OCI-LY1 (cell line): ENCODE data around the gene DPH3.
A peak's percentile ranks its signal among the peaks of the same experiment; 100 is the strongest.
"Not testable (repeated sequence)": the region's sequence is repeated elsewhere in the genome, so short reads cannot be mapped to it uniquely, and the experiment has no call there.

Experiments used
- H2AFZ ChIP-seq: fragments of 200-600 bp; sonication (generic), shearing (Covaris generic); 2 replicates; pipeline ENCODE4 v1.6.0; 2014; ENCODE audit warnings: antibody characterized with exemption, mild to moderate bottlenecking, low read length
- H3F3A ChIP-seq: fragments of 200-600 bp; sonication (generic), shearing (Covaris generic); 2 replicates; pipeline ENCODE4 v1.6.0; 2014; ENCODE audit warnings: mild to moderate bottlenecking, antibody characterized with exemption, low read length, moderate library complexity; ENCODE audit not compliant: insufficient read depth
- H3K27ac ChIP-seq: fragments of 200-600 bp; sonication (generic); 2 replicates; pipeline ENCODE4 v1.5.1; 2014; ENCODE audit warnings: low read length, mixed run types, mild to moderate bottlenecking, low read depth; ENCODE audit not compliant: poor library complexity, severe bottlenecking
- H3K27me3 ChIP-seq: fragments of 200-600 bp; sonication (generic); 2 replicates; pipeline ENCODE4 v1.6.0; 2014; ENCODE audit warnings: antibody characterized with exemption, mild to moderate bottlenecking, low read length, moderate library complexity; ENCODE audit not compliant: insufficient read depth
- H3K36me3 ChIP-seq: fragments of 200-600 bp; sonication (generic); 2 replicates; pipeline ENCODE4 v1.6.1; 2014; ENCODE audit warnings: mild to moderate bottlenecking, antibody characterized with exemption, low read length, moderate library complexity, mixed read lengths; ENCODE audit not compliant: insufficient read depth
- H3K4me1 ChIP-seq: fragments of 200-600 bp; sonication (generic); 2 replicates; pipeline ENCODE4 v1.5.1; 2014; ENCODE audit warnings: mild to moderate bottlenecking, low read length, moderate library complexity; ENCODE audit not compliant: insufficient read depth, severe bottlenecking
- H3K4me2 ChIP-seq: fragments of 200-600 bp; sonication (generic), shearing (Covaris generic); 2 replicates; pipeline ENCODE4 v1.6.1; 2014; ENCODE audit warnings: low read length
- H3K4me3 ChIP-seq: fragments of 200-600 bp; sonication (generic); 2 replicates; pipeline ENCODE4 v1.5.1; 2014; ENCODE audit warnings: low read length, low read depth, mild to moderate bottlenecking, mixed read lengths; ENCODE audit not compliant: poor library complexity, severe bottlenecking
- H3K79me2 ChIP-seq: fragments of 200-600 bp; shearing (Covaris generic); 2 replicates; pipeline ENCODE4 v1.6.1; 2016; ENCODE audit warnings: mixed run types, low read length, mixed read lengths; ENCODE audit not compliant: insufficient read depth
- H3K9ac ChIP-seq: fragments of 200-600 bp; sonication (generic), shearing (Covaris generic); 2 replicates; pipeline ENCODE4 v1.6.1; 2014; ENCODE audit warnings: mild to moderate bottlenecking, low read length, mixed read lengths
- H3K9me2 ChIP-seq: fragments of 200-600 bp; sonication (generic), shearing (Covaris generic); 2 replicates; pipeline ENCODE4 v1.6.1; 2014; ENCODE audit warnings: low read depth, mild to moderate bottlenecking, low read length, mixed read lengths
- H3K9me3 ChIP-seq: fragments of 200-600 bp; shearing (Covaris generic); 2 replicates; pipeline ENCODE4 v1.6.1; 2014; ENCODE audit warnings: low read length, mixed read lengths
- H4K20me1 ChIP-seq: fragments of 200-600 bp; sonication (generic), shearing (Covaris generic); 2 replicates; pipeline ENCODE4 v1.6.0; 2016; ENCODE audit warnings: mild to moderate bottlenecking, low read length; ENCODE audit not compliant: insufficient read depth
- CTCF ChIP-seq: fragments of 200-600 bp; sonication (generic), shearing (Covaris generic); IDR thresholded peaks from 2 replicates; pipeline ENCODE4 v1.5.1; 2017; ENCODE audit warnings: mild to moderate bottlenecking, antibody characterized with exemption, low read length, moderate library complexity, mixed read lengths
- EZH2 ChIP-seq: fragments of 200-600 bp; sonication (generic), shearing (Covaris generic); IDR thresholded peaks from 2 replicates; pipeline ENCODE4 v1.8.0; 2017; ENCODE audit warnings: borderline replicate concordance, mixed run types, mild to moderate bottlenecking, antibody characterized with exemption, low read length, moderate library complexity, mixed read lengths

Gene DPH3

DNA sequence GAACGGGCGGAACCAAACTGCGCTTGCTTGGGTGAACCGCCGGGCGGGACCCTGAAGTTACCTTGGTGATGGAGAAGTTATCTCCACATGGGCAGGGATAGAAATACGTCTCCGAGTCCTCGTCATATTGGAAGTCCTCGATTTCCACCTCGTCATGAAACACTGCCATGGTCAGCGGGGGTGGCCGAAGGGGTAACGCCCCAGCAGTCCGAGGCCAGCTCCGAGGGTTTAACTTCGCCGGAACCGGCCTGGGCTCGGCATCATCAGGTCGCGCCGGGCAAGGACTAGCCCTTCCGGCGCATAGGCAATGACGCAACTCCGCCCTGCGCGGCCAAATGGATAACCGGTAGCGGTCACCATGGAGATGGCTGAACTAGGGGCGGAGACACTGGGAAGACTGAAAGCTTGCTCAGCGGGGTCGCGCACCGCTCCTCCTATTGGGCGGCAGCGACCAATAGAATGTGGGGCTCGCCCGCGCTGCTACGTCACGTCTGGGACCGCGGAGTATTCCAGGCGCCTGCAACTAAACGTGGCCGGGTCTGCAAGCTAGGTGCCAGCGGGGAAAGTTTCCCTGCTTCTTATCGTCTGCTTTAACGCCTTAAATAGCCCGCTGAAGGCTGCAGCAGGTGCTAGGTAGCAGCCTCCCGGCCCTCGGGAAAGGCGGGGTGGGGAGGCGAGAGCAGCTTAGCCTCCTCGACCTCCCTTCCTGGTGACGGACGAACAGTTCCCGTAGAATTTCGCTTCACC, at the start of gene DPH3, which contains the start of gene OXNAD1:
TSS of gene DPH3 (minus strand) at position 236 of the 747 bp plus-strand sequence. CDS start at position 169, 67 bp downstream.
TSS of gene OXNAD1 (plus strand) at position 505 of the 747 bp plus-strand sequence. CDS start 5,741 bp downstream, outside the sequence.
- peaks cover 23% of the 10 kb centered on the region for H3K79me2 ChIP-seq
- peak within 1 kb of the TSS; percentile 98 for H3K4me2 ChIP-seq
- no peak within 1 kb of the TSS for H2AFZ ChIP-seq
- TF ChIP-seq EZH2 (no peak), CTCF (no peak)
- H3K9me3 ChIP-seq: no peaks in the 10 kb centered on the region
- H3K4me3 ChIP-seq: peak within 1 kb of the TSS; percentile 89
- no peaks in the 10 kb centered on the region for H3K27me3 ChIP-seq
- H3K27ac ChIP-seq: peak within 1 kb of the TSS; percentile 6
- no peaks in the 10 kb centered on the region for H3K9me2 ChIP-seq
- peak within 1 kb of the TSS; percentile 81 for H3K9ac ChIP-seq
- no peaks in the 10 kb centered on the region for H4K20me1 ChIP-seq
- no peaks in the 10 kb centered on the region for H3F3A ChIP-seq
- peaks cover 12% of the 10 kb centered on the region; the same call in 1 of the 2 replicates for H3K36me3 ChIP-seq
- peaks cover 41% of the 10 kb centered on the region for H3K4me1 ChIP-seq

- H3K27ac ChIP-seq: peak overlapping the region; percentile 30
- no peak overlapping the region for H3K4me2 ChIP-seq
- H2AFZ ChIP-seq: no peak overlapping the region
- TF ChIP-seq CTCF (no peak), EZH2 (no peak)
- no peaks in the 10 kb centered on the region for H4K20me1 ChIP-seq
- H3F3A ChIP-seq: peaks cover 3% of the 10 kb centered on the region; the same call in 1 of the 2 replicates
- H3K9ac ChIP-seq: no peak overlapping the region
- no peak overlapping the region for H3K4me3 ChIP-seq
- peaks cover 87% of the 10 kb centered on the region for H3K36me3 ChIP-seq
- no peaks in the 10 kb centered on the region for H3K9me2 ChIP-seq
- no peaks in the 10 kb centered on the region for H3K9me3 ChIP-seq
- H3K4me1 ChIP-seq: no peaks in the 10 kb centered on the region
- H3K27me3 ChIP-seq: no peaks in the 10 kb centered on the region
- H3K79me2 ChIP-seq: no peaks in the 10 kb centered on the region
Observed at GRCh38 chr3:16313886-16314645, 49.3 kb upstream of the DPH3 start.

GRCh38 chr3:16311960-16312451, 47.3 kb upstream of the DPH3 start:
- no peak overlapping the region for H3K9ac ChIP-seq
- H3F3A ChIP-seq: peaks cover 3% of the 10 kb centered on the region; the same call in 1 of the 2 replicates
- H3K27me3 ChIP-seq: no peaks in the 10 kb centered on the region
- H3K4me1 ChIP-seq: no peaks in the 10 kb centered on the region
- H3K27ac ChIP-seq: peak overlapping the region; percentile 45
- no peak overlapping the region for H3K4me3 ChIP-seq
- TF ChIP-seq EZH2 (no peak), CTCF (no peak)
- no peaks in the 10 kb centered on the region for H3K9me3 ChIP-seq
- H3K36me3 ChIP-seq: peaks cover 66% of the 10 kb centered on the region
- no peak overlapping the region for H2AFZ ChIP-seq
- no peaks in the 10 kb centered on the region for H4K20me1 ChIP-seq
- H3K4me2 ChIP-seq: no peak overlapping the region
- H3K9me2 ChIP-seq: no peaks in the 10 kb centered on the region
- H3K79me2 ChIP-seq: no peaks in the 10 kb centered on the region

DNA sequence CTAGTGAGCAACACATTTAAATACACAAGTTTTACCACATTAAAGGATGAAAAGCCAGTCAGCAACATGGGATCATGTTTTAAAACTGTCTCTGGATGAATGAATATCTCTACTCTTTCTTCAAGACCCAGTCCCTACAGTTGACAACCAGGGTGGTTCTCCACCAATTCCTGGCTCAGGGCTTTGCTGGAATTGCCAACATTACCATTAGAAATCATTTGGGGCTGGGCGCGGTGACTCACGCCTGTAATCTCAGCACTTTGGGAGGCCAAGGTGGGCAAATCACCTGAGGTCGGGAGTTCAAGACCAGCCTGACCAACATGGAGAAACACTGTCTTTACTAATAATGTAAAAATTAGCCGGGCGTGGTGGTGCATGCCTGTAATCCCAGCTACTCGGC, 45.7 kb upstream of the DPH3 start:
- not testable (repeated sequence) for H2AFZ ChIP-seq, H3K9ac ChIP-seq, H3K79me2 ChIP-seq, H3K9me2 ChIP-seq, H3K27me3 ChIP-seq, H3K4me3 ChIP-seq, H3F3A ChIP-seq, H3K4me1 ChIP-seq, H3K27ac ChIP-seq, H4K20me1 ChIP-seq, H3K9me3 ChIP-seq, H3K4me2 ChIP-seq
- peaks cover 59% of the 10 kb centered on the region for H3K36me3 ChIP-seq
